Measurements from ENCODE around the gene IFNL2.

GRCh38 chr19:39310558-39311311 lies 42.5 kb downstream of the IFNL2 start:
- no peak for TF ChIP-seq CTCF (conservative IDR thresholded peaks at IDR 0.05; ENCODE audit: low read depth, low read length)
- TF ChIP-seq EZH2phosphoT487 (IDR thresholded peaks at IDR 0.05; ENCODE audit: borderline replicate concordance, low read length), result no peak
- no peak for TF ChIP-seq EZH2 (IDR thresholded peaks at IDR 0.05; ENCODE audit: low read length, unreplicated experiment)
